ENCODE results near the gene LLPH.

LLPH gene

DNA sequence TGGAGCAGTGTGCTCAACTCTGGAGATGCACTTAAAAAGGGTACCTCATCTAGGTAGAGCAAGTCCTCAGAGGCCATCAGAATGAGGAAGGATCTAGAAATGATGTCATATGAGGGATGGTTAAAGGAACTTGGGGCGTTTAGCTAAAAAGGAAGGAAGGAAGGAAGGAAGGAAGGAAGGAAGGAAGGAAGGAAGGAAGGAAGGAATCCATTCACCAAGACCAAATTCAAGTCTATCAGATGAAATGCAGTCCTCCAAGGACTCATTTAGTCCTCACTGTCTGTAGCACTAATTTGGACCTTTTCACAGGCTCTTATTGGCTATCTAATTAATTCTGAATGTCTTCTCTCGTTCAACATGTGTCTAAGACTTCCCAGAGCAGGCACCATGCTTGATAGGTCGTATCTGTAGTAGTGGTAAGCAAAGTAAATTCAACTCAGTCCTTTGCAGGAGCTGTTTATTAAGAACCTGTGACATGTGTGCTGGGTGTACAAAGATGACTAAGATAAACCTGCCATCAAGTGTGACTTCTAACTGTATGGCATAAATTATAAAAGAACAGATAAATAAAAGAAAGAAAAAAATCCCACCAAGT lies 63.5 kb downstream of the LLPH start:
- CTCF ChIA-PET, result interaction anchor here (0.6 to 2.5 kb wide), 6 partner anchors 30 to 336 kb away, joined by 3 to 16 read pairs (median 3); no protein-coding TSS in a partner anchor
- TF ChIP-seq SCRT2 (tag by site-specific recombination; IDR thresholded peaks at IDR 0.05) (peak; percentile 54; the same call in 1 of the 2 replicates), PRDM1 (tag by site-specific recombination; IDR thresholded peaks at IDR 0.05) (no peak), ZBTB7A (tag by site-specific recombination; IDR thresholded peaks at IDR 0.05; ENCODE audit: low read depth) (no peak), ZNF366 (tag by site-specific recombination; conservative IDR thresholded peaks at IDR 0.05) (peak; percentile 98), RBAK (tag by site-specific recombination; IDR thresholded peaks at IDR 0.05) (no peak), ZNF157 (tag by site-specific recombination; IDR thresholded peaks at IDR 0.05) (no peak), ZNF610 (tag by site-specific recombination; IDR thresholded peaks at IDR 0.05; ENCODE audit: borderline replicate concordance) (no peak)
- TF ChIP-seq, protein P1, sequence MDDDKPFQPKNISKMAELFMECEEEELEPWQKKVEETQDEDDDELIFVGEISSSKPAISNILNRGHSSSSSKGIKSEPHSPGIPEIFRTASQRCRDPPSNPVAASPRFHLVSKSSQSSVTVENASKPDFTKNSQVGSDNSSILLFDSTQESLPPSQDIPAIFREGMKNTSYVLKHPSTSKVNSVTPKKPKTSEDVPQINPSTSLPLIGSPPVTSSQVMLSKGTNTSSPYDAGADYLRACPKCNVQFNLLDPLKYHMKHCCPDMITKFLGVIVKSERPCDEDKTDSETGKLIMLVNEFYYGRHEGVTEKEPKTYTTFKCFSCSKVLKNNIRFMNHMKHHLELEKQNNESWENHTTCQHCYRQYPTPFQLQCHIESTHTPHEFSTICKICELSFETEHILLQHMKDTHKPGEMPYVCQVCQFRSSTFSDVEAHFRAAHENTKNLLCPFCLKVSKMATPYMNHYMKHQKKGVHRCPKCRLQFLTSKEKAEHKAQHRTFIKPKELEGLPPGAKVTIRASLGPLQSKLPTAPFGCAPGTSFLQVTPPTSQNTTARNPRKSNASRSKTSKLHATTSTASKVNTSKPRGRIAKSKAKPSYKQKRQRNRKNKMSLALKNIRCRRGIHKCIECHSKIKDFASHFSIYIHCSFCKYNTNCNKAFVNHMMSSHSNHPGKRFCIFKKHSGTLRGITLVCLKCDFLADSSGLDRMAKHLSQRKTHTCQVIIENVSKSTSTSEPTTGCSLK (tag by site-specific recombination; IDR thresholded peaks at IDR 0.05), result no peak
- TF ChIP-seq, protein P2, sequence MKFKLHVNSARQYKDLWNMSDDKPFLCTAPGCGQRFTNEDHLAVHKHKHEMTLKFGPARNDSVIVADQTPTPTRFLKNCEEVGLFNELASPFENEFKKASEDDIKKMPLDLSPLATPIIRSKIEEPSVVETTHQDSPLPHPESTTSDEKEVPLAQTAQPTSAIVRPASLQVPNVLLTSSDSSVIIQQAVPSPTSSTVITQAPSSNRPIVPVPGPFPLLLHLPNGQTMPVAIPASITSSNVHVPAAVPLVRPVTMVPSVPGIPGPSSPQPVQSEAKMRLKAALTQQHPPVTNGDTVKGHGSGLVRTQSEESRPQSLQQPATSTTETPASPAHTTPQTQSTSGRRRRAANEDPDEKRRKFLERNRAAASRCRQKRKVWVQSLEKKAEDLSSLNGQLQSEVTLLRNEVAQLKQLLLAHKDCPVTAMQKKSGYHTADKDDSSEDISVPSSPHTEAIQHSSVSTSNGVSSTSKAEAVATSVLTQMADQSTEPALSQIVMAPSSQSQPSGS (tag by site-specific recombination; IDR thresholded peaks at IDR 0.05; ENCODE audit: low read depth), result peak; percentile 84
- Histone ChIP-seq H3K4me1 (ENCODE audit: control insufficient read depth, insufficient read depth, low read length) (peaks cover 40% of the 10 kb centered on the region), H3K36me3 (ENCODE audit: control insufficient read depth in 2 of 2, insufficient read depth in 1 of 2, low read length in 2 of 2) (no peaks in the 10 kb centered on the region), H3K9me3 (ENCODE audit: control insufficient read depth, insufficient read depth, low read depth, low read length) (no peaks in the 10 kb centered on the region), H3K27ac (ENCODE audit: extremely low read depth, low read depth, low read length) (peak overlapping the region; percentile 77), H3K4me3 (ENCODE audit: low read depth, low read length) (no peak overlapping the region)
- POLR2A ChIA-PET, result no interaction called here
